Keratinocyte (primary cell): ENCODE measurements around the gene GPC4. TPM values are rescaled to one million over a fixed set of nuclear protein-coding genes. Genes with fewer than 3 reads are reported as not detected.

Experiments used
- DNase-seq: peaks from one replicate; pipeline ENCODE4 v3.0.0-alpha.2; 2011; ENCODE audit warnings: low read depth, missing footprints, low spot score
- FAIRE-seq: peaks from 2 replicates; lab custom pipeline; 2011; peaks lifted over from hg19 to GRCh38; lab: Jason Lieb, UNC
- H2AFZ ChIP-seq: 2 replicates; pipeline ENCODE4 v1.6.0; 2012; ENCODE audit warnings: low read length, control low read depth, inconsistent platforms; ENCODE audit not compliant: control insufficient read depth
- H3K27ac ChIP-seq: 2 replicates; pipeline ENCODE4 v1.5.1; 2011; ENCODE audit warnings: low read length; ENCODE audit not compliant: control insufficient read depth, insufficient read depth
- H3K27me3 ChIP-seq: 3 replicates; pipeline ENCODE4 v1.6.0; 2011; ENCODE audit warnings: low read length; ENCODE audit not compliant: control insufficient read depth, insufficient read depth; ENCODE audit errors: extremely low read depth
- H3K36me3 ChIP-seq, 2 experiments: 2 replicates in 1 of 2; 3 replicates in 1 of 2; pipeline ENCODE4 v1.5.1; 2011; ENCODE audit warnings: low read length in 2 of 2, mild to moderate bottlenecking in 1 of 2; ENCODE audit not compliant: control insufficient read depth in 2 of 2, insufficient read depth in 2 of 2; ENCODE audit errors: extremely low read depth in 1 of 2
- H3K4me1 ChIP-seq: 3 replicates; pipeline ENCODE4 v1.5.1; 2011; ENCODE audit warnings: low read length; ENCODE audit not compliant: control insufficient read depth, insufficient read depth; ENCODE audit errors: extremely low read depth
- H3K4me2 ChIP-seq: 3 replicates; pipeline ENCODE4 v1.6.0; 2011; ENCODE audit warnings: low read depth, low read length; ENCODE audit not compliant: control insufficient read depth, insufficient read depth; ENCODE audit errors: extremely low read depth
- H3K4me3 ChIP-seq, 3 experiments: fragments of 200-600 bp in 1 of 3; sonication (generic) in 1 of 3; 2 replicates in 2 of 3; 3 replicates in 1 of 3; pipeline ENCODE4 v1.5.1; 2011 to 2016; ENCODE audit warnings: low read length in 3 of 3, mild to moderate bottlenecking in 3 of 3, control low read depth in 2 of 3, inconsistent platforms in 1 of 3, low read depth in 1 of 3, mixed read lengths in 1 of 3, mixed run types in 1 of 3, moderate library complexity in 1 of 3; ENCODE audit not compliant: control insufficient read depth in 2 of 3, insufficient read depth in 2 of 3; ENCODE audit errors: extremely low read depth in 1 of 3
- H3K79me2 ChIP-seq: 2 replicates; pipeline ENCODE4 v1.6.0; 2012; ENCODE audit warnings: low read length; ENCODE audit not compliant: control insufficient read depth, insufficient read depth
- H3K9ac ChIP-seq: 3 replicates; pipeline ENCODE4 v1.6.0; 2011; ENCODE audit warnings: low read length; ENCODE audit not compliant: control insufficient read depth, insufficient read depth; ENCODE audit errors: extremely low read depth
- H3K9me1 ChIP-seq: 3 replicates; pipeline ENCODE4 v1.6.0; 2011; ENCODE audit warnings: low read length; ENCODE audit not compliant: control insufficient read depth, insufficient read depth; ENCODE audit errors: extremely low read depth
- H3K9me3 ChIP-seq: 2 replicates; pipeline ENCODE4 v1.5.1; 2012; ENCODE audit warnings: low read depth, low read length; ENCODE audit not compliant: control insufficient read depth
- H4K20me1 ChIP-seq: 3 replicates; pipeline ENCODE4 v1.6.0; 2011; ENCODE audit warnings: low read length; ENCODE audit not compliant: control insufficient read depth, insufficient read depth; ENCODE audit errors: extremely low read depth
- CTCF ChIP-seq, 3 experiments: IDR thresholded peaks in 1 of 3; conservative IDR thresholded peaks in 1 of 3; optimal IDR thresholded peaks in 1 of 3; 2 replicates in 2 of 3; 3 replicates in 1 of 3; pipeline versions ENCODE3 to v1.5.1; 2011; ENCODE audit warnings: low read length in 3 of 3, mild to moderate bottlenecking in 3 of 3, moderate library complexity in 2 of 3, control low read depth in 1 of 3, inconsistent platforms in 1 of 3; ENCODE audit not compliant: insufficient read depth in 2 of 3; ENCODE audit errors: extremely low read depth in 1 of 3
- EZH2 ChIP-seq: IDR thresholded peaks from one replicate; pipeline ENCODE4 v1.6.1; 2012; ENCODE audit warnings: inconsistent platforms, mild to moderate bottlenecking, low read length, moderate library complexity
- dilution Hi-C: fragments of 300-500 bp; cut with MboI; formaldehyde crosslinking; loops from one replicate; pipeline ENCODE4 v1.7.0; 2020; ENCODE audit warnings: low sequenced_read_pairs; ENCODE audit not compliant: extremely low pct_ligation_motif_present
- polyA plus RNA-seq, 5 experiments: library from polyadenylated mRNA; depleted of rRNA in 3 of 5; stranded (reverse) in 3 of 5; stranded (forward) in 1 of 5; unstranded in 1 of 5; fragments of >200 nt; gene quantifications; 1 replicate in 1 of 5; 2 replicates in 3 of 5; 3 replicates in 1 of 5; pipeline versions ENCODE4 v1.2.1 to v1.2.3, GENCODE V29; 2011 to 2012; ENCODE audit warnings: missing spikeins in 2 of 5, low read depth in 1 of 5, low replicate concordance in 1 of 5

Gene GPC4
- polyA plus RNA-seq, 1 donor (not counting 4 experiments of a cell fraction or from before 2014, with no cell fraction given), result 0.76 TPM

GRCh38 chrX:133394765-133395164, 20.5 kb downstream of the GPC4 start:
- no peak for FAIRE-seq
- Histone ChIP-seq H3K4me2 (no peak overlapping the region), H2AFZ (no peak overlapping the region), H3K4me3 (no peak overlapping the region), H4K20me1 (no peaks in the 10 kb centered on the region), H3K36me3 (no peaks in the 10 kb centered on the region), H3K9me1 (no peaks in the 10 kb centered on the region), H3K27ac (no peak overlapping the region), H3K27me3 (no peaks in the 10 kb centered on the region), H3K9ac (no peak overlapping the region), H3K79me2 (no peaks in the 10 kb centered on the region), H3K4me1 (no peaks in the 10 kb centered on the region), H3K9me3 (no peaks in the 10 kb centered on the region)
- dilution Hi-C loops, result no loop called here
- TF ChIP-seq EZH2 (no peak), CTCF (optimal IDR thresholded peaks at IDR 0.05 in 1 of 3, IDR thresholded peaks at IDR 0.05 in 1 of 3, conservative IDR thresholded peaks at IDR 0.05 in 1 of 3; ENCODE audit: extremely low read depth in 1 of 3, insufficient read depth in 2 of 3, low read length in 3 of 3) (no peak)
- DNase-seq, result no peak

- H2AFZ ChIP-seq, result no peak overlapping the region
- H3K79me2 ChIP-seq, result no peaks in the 10 kb centered on the region
- H3K9me3 ChIP-seq, result no peaks in the 10 kb centered on the region
- dilution Hi-C loops, result no loop called here
- no peaks in the 10 kb centered on the region for H3K4me1 ChIP-seq
- TF ChIP-seq EZH2 (no peak), CTCF (optimal IDR thresholded peaks at IDR 0.05 in 1 of 3, IDR thresholded peaks at IDR 0.05 in 1 of 3, conservative IDR thresholded peaks at IDR 0.05 in 1 of 3; ENCODE audit: extremely low read depth in 1 of 3, insufficient read depth in 2 of 3, low read length in 3 of 3) (no peak)
- no peaks in the 10 kb centered on the region for H4K20me1 ChIP-seq
- no peak for DNase-seq
- H3K9me1 ChIP-seq, result no peaks in the 10 kb centered on the region
- no peaks in the 10 kb centered on the region for H3K36me3 ChIP-seq
- no peak for FAIRE-seq
- H3K9ac ChIP-seq, result no peak overlapping the region
- H3K27me3 ChIP-seq, result no peaks in the 10 kb centered on the region
- no peak overlapping the region for H3K4me3 ChIP-seq
- no peak overlapping the region for H3K27ac ChIP-seq
- no peak overlapping the region for H3K4me2 ChIP-seq
These were observed 22.6 kb downstream of the GPC4 start for GRCh38 chrX:133392671-133393070.
